ENCODE data around the gene STAT5A. TPM values are rescaled to one million over a fixed set of nuclear protein-coding genes. Genes with fewer than 3 reads are reported as not detected.
"Not testable (repeated sequence)": the region's sequence is repeated elsewhere in the genome, so short reads cannot be mapped to it uniquely, and the experiment has no call there.

Gene STAT5A
- total RNA-seq: 10 to 100 TPM; 31.9 to 46.1 (median 34.0) TPM

DNA sequence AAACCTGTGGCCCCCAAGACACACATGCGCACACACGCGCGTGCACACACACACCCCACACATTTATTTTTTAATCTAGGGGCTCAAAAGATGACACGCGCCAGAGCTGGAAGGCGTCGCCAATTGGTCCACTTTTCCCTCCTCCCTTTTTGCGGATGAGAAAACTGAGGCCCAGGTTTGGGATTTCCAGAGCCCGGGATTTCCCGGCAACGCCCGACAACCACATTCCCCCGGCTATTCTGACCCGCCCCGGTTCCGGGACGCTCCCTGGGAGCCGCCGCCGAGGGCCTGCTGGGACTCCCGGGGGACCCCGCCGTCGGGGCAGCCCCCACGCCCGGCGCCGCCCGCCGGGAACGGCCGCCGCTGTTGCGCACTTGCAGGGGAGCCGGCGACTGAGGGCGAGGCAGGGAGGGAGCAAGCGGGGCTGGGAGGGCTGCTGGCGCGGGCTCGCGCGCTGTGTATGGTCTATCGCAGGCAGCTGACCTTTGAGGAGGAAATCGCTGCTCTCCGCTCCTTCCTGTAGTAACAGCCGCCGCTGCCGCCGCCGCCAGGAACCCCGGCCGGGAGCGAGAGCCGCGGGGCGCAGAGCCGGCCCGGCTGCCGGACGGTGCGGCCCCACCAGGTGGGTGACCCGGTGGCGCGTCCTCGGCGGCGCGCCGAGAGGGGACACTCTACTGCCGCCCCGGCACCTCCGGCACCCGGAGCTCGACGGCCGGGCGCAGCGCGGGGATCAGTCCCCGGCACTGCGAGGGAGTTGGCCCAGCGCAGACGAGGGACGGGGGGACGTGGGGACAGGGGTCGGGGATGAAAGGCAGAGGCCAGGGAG, at the start of gene STAT5A:
Gene STAT5A, plus strand, starts transcription at position 522 of the 826 bp plus-strand sequence. CDS start 914 bp downstream, outside the sequence.
- Histone ChIP-seq H3K4me3 (replicated peaks in 1 of 3) (peak within 1 kb of the TSS in 2 of 3 donors; percentile 60 to 78), H3K27ac (peak within 1 kb of the TSS; percentile 67 to 89 (median 84)), H3K4me1 (peaks cover 15 to 33% of the 10 kb centered on the region in 2 donors), H3K9me3 (no peaks in the 10 kb centered on the region), H3K36me3 (no peaks in the 10 kb centered on the region), H3K27me3 (no peaks in the 10 kb centered on the region)
- peak; percentile 88 to 90 for DNase-seq
- intact Hi-C loops (cut with DNase I): no loop called here
- TF ChIP-seq POLR2A (IDR thresholded peaks at IDR 0.05): peak in 1 of 2 donors; percentile 90
- TF ChIP-seq CTCF (IDR thresholded peaks at IDR 0.05): no peak
- WGBS, 2 donors: 20 to 22% methylated on average over 21 to 25 of the region's 88 CpGs

DNA sequence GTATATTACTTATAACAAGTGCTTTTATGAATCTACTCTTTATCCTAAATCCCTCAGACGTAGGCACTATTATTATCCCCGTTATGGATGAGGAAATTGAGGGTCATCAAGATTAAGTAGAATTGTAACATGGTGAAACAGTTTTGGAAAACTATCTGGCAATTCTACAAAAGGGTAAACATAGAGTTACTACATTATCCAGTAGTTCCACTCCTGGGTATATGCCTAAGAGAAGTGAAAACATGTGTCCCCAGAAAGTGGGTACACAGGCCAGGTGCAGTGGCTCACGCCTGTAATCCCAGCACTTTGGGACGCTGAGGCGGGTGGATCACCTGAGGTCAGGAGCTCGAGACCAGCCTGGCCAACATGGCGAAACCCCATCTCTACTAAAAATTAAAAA, 48.7 kb upstream of the STAT5A start:
- H3K27ac ChIP-seq; intact Hi-C loops (cut with DNase I); H3K4me3 ChIP-seq (replicated peaks in 1 of 3); H3K27me3 ChIP-seq; H3K9me3 ChIP-seq; H3K36me3 ChIP-seq; DNase-seq: not testable (repeated sequence)
- 94 to 97% methylated on average over 7 of the region's 7 CpGs for WGBS, 2 donors
- H3K4me1 ChIP-seq: peaks cover 6 to 14% of the 10 kb centered on the region in 2 donors

DNA sequence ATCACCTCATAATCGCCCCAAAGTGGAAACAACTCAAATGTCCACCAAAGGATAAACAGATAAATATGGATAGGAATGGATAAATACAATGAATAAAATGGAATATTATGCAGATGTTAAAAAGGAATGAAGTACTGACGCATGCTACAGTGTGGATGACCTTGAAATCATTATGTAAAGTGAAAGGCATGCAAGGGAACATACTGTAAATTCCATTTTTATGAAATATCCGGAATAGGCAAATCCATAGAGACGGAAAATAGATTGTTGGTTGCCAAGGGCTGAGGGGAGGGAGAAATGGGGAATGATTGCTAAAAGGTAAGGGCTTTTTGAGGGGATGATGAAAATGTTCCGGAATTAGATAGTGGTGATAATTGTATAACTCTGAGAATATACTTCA, 48.1 kb upstream of the STAT5A start:
- Histone ChIP-seq H3K4me1 (peaks cover 6 to 14% of the 10 kb centered on the region in 2 donors), H3K4me3 (replicated peaks in 1 of 3) (no peak overlapping the region), H3K27ac (no peak overlapping the region), H3K9me3 (no peaks in the 10 kb centered on the region), H3K36me3 (no peaks in the 10 kb centered on the region), H3K27me3 (no peaks in the 10 kb centered on the region)
- no peak for DNase-seq
- TF ChIP-seq CTCF (IDR thresholded peaks at IDR 0.05) (no peak), POLR2A (IDR thresholded peaks at IDR 0.05) (no peak)
- 88 to 89% methylated on average over 5 of the region's 5 CpGs for WGBS, 2 donors
- intact Hi-C loops (cut with DNase I): no loop called here

- peaks cover 6 to 14% of the 10 kb centered on the region in 2 donors for H3K4me1 ChIP-seq
- DNase-seq; intact Hi-C loops (cut with DNase I); H3K27me3 ChIP-seq; H3K36me3 ChIP-seq; H3K27ac ChIP-seq; H3K9me3 ChIP-seq; H3K4me3 ChIP-seq (replicated peaks in 1 of 3): not testable (repeated sequence)
- WGBS, 2 donors: 87 to 89% methylated on average over 4 of the region's 4 CpGs
Observed at GRCh38 chr17:42240863-42241262, 47.4 kb upstream of the STAT5A start.

DNA sequence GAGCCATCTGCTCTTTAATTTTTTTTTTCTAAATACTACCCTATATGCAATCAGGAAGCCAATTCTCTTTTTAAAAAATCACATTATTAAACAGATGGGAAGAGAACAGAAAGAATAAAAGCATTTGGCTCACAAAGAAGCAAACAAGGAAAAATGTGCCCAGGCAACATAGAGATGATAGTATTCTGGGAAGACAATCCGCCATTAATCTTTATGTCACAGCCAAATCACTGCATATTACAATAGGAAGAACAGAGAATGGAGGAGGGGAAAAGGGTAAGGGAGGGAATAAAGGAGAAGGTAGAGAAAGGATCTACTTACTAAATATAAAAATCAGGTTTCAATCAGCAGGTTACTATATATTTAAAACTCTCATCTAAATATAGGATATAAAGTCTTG, 46.4 kb upstream of the STAT5A start:
- Histone ChIP-seq H3K27ac (no peak overlapping the region), H3K36me3 (no peaks in the 10 kb centered on the region), H3K9me3 (no peaks in the 10 kb centered on the region), H3K27me3 (no peaks in the 10 kb centered on the region), H3K4me3 (replicated peaks in 1 of 3) (no peak overlapping the region), H3K4me1 (peaks cover 6 to 14% of the 10 kb centered on the region in 2 donors)
- DNase-seq: no peak
- WGBS, 2 donors: 81 to 100% methylated on average over 1 of the region's 1 CpG
- intact Hi-C loops (cut with DNase I): no loop called here
- no peak for TF ChIP-seq POLR2A (IDR thresholded peaks at IDR 0.05)
- TF ChIP-seq CTCF (IDR thresholded peaks at IDR 0.05): no peak

- WGBS, 2 donors: 69 to 71% methylated on average over 5 of the region's 5 CpGs
- peaks cover 10 to 14% of the 10 kb centered on the region in 2 donors for H3K4me1 ChIP-seq
- H3K4me3 ChIP-seq (replicated peaks in 1 of 3): no peak overlapping the region
- H3K9me3 ChIP-seq: no peaks in the 10 kb centered on the region
- TF ChIP-seq CTCF (IDR thresholded peaks at IDR 0.05) (no peak), POLR2A (IDR thresholded peaks at IDR 0.05) (no peak)
- H3K27me3 ChIP-seq: no peaks in the 10 kb centered on the region
- H3K27ac ChIP-seq: no peak overlapping the region
- no peak for DNase-seq
- intact Hi-C loops (cut with DNase I): no loop called here
- H3K36me3 ChIP-seq: no peaks in the 10 kb centered on the region
Observed at GRCh38 chr17:42243493-42243982, 44.8 kb upstream of the STAT5A start.

- peaks cover 12 to 19% of the 10 kb centered on the region in 2 donors for H3K4me1 ChIP-seq
- H3K9me3 ChIP-seq; intact Hi-C loops (cut with DNase I); H3K27me3 ChIP-seq; H3K4me3 ChIP-seq (replicated peaks in 1 of 3); DNase-seq; H3K27ac ChIP-seq; H3K36me3 ChIP-seq: not testable (repeated sequence)
- WGBS, 2 donors: 97 to 99% methylated on average over 3 of the region's 3 CpGs
Observed at GRCh38 chr17:42244116-42244515, 44.2 kb upstream of the STAT5A start.

DNA sequence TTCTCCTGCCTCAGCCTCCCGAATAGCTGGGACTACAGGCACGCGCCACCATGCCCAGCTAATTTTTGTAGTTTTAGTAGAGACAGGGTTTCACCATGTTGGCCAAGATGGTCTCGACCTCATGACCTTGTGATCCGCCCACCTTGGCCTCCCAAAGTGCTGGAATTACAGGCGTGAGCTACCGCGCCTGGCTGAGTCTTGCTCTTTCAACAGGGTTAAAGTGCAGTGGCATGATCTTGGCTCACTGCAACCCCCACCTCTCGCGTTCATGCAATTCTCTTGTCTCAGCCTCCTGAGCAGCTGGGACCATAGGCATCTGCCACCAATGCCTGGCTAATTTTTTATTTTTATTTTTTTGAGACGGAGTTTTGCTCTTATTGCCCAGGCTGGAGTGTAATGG, 43.1 kb upstream of the STAT5A start:
- H3K36me3 ChIP-seq; H3K27ac ChIP-seq; intact Hi-C loops (cut with DNase I); DNase-seq; H3K9me3 ChIP-seq; H3K4me3 ChIP-seq (replicated peaks in 1 of 3); H3K27me3 ChIP-seq: not testable (repeated sequence)
- 87 to 93% methylated on average over 11 of the region's 11 CpGs for whole genome bisulfite sequencing, 2 donors
- peaks cover 14 to 29% of the 10 kb centered on the region in 2 donors for H3K4me1 ChIP-seq

Data from thyroid gland (tissue), 4 donors.